ENCODE results near the gene SPTBN5. TPM values are rescaled to one million over a fixed set of nuclear protein-coding genes. Genes with fewer than 3 reads are reported as not detected.

The SPTBN5 gene
- total RNA-seq, 2 donors from 2014 or later = 2.0 to 2.8 TPM

GRCh38 chr15:41905036-41905793 is 11.4 kb upstream of the SPTBN5 start:
- H3K4me1 ChIP-seq (ENCODE audit: control insufficient read depth, insufficient read depth, low read length) = no peaks in the 10 kb centered on the region
- H3K36me3 ChIP-seq (ENCODE audit: control insufficient read depth, insufficient read depth, low read length) = peaks cover 47% of the 10 kb centered on the region
- no peak overlapping the region for H3K4me3 ChIP-seq (ENCODE audit: low read length)
- H3K9me3 ChIP-seq (ENCODE audit: control insufficient read depth, low read length) = peaks cover 14% of the 10 kb centered on the region
- TF ChIP-seq CTCF (conservative IDR thresholded peaks at IDR 0.05) = no peak
- WGBS, 2 experiments (ENCODE audit: insufficient coverage in 1 of 2, insufficient read length in 1 of 2) = 91 to 94% methylated on average over 7 to 14 of the region's 14 CpGs
- H3K27me3 Mint-ChIP-seq (ENCODE audit: insufficient read depth) = no peaks in the 10 kb centered on the region
- peak overlapping the region; percentile 52 for H3K27ac Mint-ChIP-seq
- no peak for DNase-seq
- H3K36me3 Mint-ChIP-seq (ENCODE audit: low read depth) = peaks cover 50% of the 10 kb centered on the region
- no peak overlapping the region for H3K9ac ChIP-seq (ENCODE audit: extremely low read depth, low read length, poor library complexity, severe bottlenecking)
- H3K27ac ChIP-seq (ENCODE audit: low read depth, low read length) = no peak overlapping the region
- no peaks in the 10 kb centered on the region for H3K9me3 Mint-ChIP-seq
- H3K4me1 Mint-ChIP-seq = peaks cover 2% of the 10 kb centered on the region
- H3K27me3 ChIP-seq (ENCODE audit: control insufficient read depth, insufficient read depth, low read length, poor library complexity, severe bottlenecking) = no peaks in the 10 kb centered on the region
- H3K4me3 Mint-ChIP-seq = no peak overlapping the region

GRCh38 chr15:41904541-41905005 is 10.7 kb upstream of the SPTBN5 start:
- peak; percentile 93 for DNase-seq
- Histone ChIP-seq H3K36me3 (ENCODE audit: control insufficient read depth, insufficient read depth, low read length) (peaks cover 44% of the 10 kb centered on the region), H3K9ac (ENCODE audit: extremely low read depth, low read length, poor library complexity, severe bottlenecking) (no peak overlapping the region), H3K9me3 (ENCODE audit: control insufficient read depth, low read length) (peaks cover 14% of the 10 kb centered on the region), H3K4me1 (ENCODE audit: control insufficient read depth, insufficient read depth, low read length) (no peaks in the 10 kb centered on the region), H3K27me3 (ENCODE audit: control insufficient read depth, insufficient read depth, low read length, poor library complexity, severe bottlenecking) (no peaks in the 10 kb centered on the region), H3K4me3 (ENCODE audit: low read length) (no peak overlapping the region), H3K27ac (ENCODE audit: low read depth, low read length) (no peak overlapping the region)
- no peaks in the 10 kb centered on the region for H3K9me3 Mint-ChIP-seq
- H3K27me3 Mint-ChIP-seq (ENCODE audit: insufficient read depth) = no peaks in the 10 kb centered on the region
- no peak overlapping the region for H3K4me3 Mint-ChIP-seq
- H3K36me3 Mint-ChIP-seq (ENCODE audit: low read depth) = peaks cover 45% of the 10 kb centered on the region
- H3K27ac Mint-ChIP-seq = no peak overlapping the region
- 31 to 34% methylated on average over 6 of the region's 6 CpGs for WGBS, 2 experiments (ENCODE audit: insufficient coverage in 1 of 2, insufficient read length in 1 of 2)
- H3K4me1 Mint-ChIP-seq = peaks cover 2% of the 10 kb centered on the region
- TF ChIP-seq CTCF (conservative IDR thresholded peaks at IDR 0.05) = peak; percentile 95

GRCh38 chr15:41903782-41904181 is 9.9 kb upstream of the SPTBN5 start:
- Mint-ChIP-seq H3K27ac (no peak overlapping the region), H3K9me3 (no peaks in the 10 kb centered on the region), H3K36me3 (ENCODE audit: low read depth) (peaks cover 44% of the 10 kb centered on the region), H3K4me1 (peaks cover 2% of the 10 kb centered on the region), H3K27me3 (ENCODE audit: insufficient read depth) (no peaks in the 10 kb centered on the region), H3K4me3 (no peak overlapping the region)
- Histone ChIP-seq H3K4me3 (ENCODE audit: low read length) (no peak overlapping the region), H3K4me1 (ENCODE audit: control insufficient read depth, insufficient read depth, low read length) (no peaks in the 10 kb centered on the region), H3K9ac (ENCODE audit: extremely low read depth, low read length, poor library complexity, severe bottlenecking) (no peak overlapping the region), H3K36me3 (ENCODE audit: control insufficient read depth, insufficient read depth, low read length) (peaks cover 41% of the 10 kb centered on the region), H3K27ac (ENCODE audit: low read depth, low read length) (no peak overlapping the region), H3K9me3 (ENCODE audit: control insufficient read depth, low read length) (peaks cover 14% of the 10 kb centered on the region), H3K27me3 (ENCODE audit: control insufficient read depth, insufficient read depth, low read length, poor library complexity, severe bottlenecking) (no peaks in the 10 kb centered on the region)
- 84 to 87% methylated on average over 10 to 13 of the region's 13 CpGs for WGBS, 2 experiments (ENCODE audit: insufficient coverage in 1 of 2, insufficient read length in 1 of 2)
- DNase-seq = no peak
- no peak for TF ChIP-seq CTCF (conservative IDR thresholded peaks at IDR 0.05)
